IPS-11a (cell line): Measurements from ENCODE around the gene RASSF3.
"Not testable (repeated sequence)": the region's sequence is repeated elsewhere in the genome, so short reads cannot be mapped to it uniquely, and the experiment has no call there.

Experiments
- H3K4me3 ChIP-seq: one replicate; pipeline ENCODE4 v1.5.1; 2013; ENCODE audit warnings: low read depth, low read length, control low read depth

RASSF3 gene

GRCh38 chr12:64688219-64688618 is 77.9 kb downstream of the RASSF3 start:
- no peak overlapping the region for H3K4me3 ChIP-seq

- H3K4me3 ChIP-seq = no peak overlapping the region
Measured at GRCh38 chr12:64688715-64689114, 78.4 kb downstream of the RASSF3 start.

- not testable (repeated sequence) for H3K4me3 ChIP-seq
Measured at GRCh38 chr12:64690236-64690635, 79.9 kb downstream of the RASSF3 start.

GRCh38 chr12:64691227-64691794 is 81.0 kb downstream of the RASSF3 start:
- H3K4me3 ChIP-seq = no peak overlapping the region

GRCh38 chr12:64691795-64692583 is 81.7 kb downstream of the RASSF3 start:
- H3K4me3 ChIP-seq = no peak overlapping the region

- H3K4me3 ChIP-seq = no peak overlapping the region
Measured at GRCh38 chr12:64694130-64695040, 84.1 kb downstream of the RASSF3 start.

- no peak overlapping the region for H3K4me3 ChIP-seq
Measured at GRCh38 chr12:64695550-64695949, 85.3 kb downstream of the RASSF3 start.

GRCh38 chr12:64696080-64696741 is 85.9 kb downstream of the RASSF3 start:
- no peak overlapping the region for H3K4me3 ChIP-seq

- H3K4me3 ChIP-seq = no peak overlapping the region
Measured at GRCh38 chr12:64699504-64700115, 89.3 kb downstream of the RASSF3 start.

- no peak overlapping the region for H3K4me3 ChIP-seq
Measured at GRCh38 chr12:64700532-64700931, 90.2 kb downstream of the RASSF3 start.

GRCh38 chr12:64701283-64701682 is 91.0 kb downstream of the RASSF3 start:
- no peak overlapping the region for H3K4me3 ChIP-seq

GRCh38 chr12:64706306-64706705 is 96.0 kb downstream of the RASSF3 start:
- no peak overlapping the region for H3K4me3 ChIP-seq

GRCh38 chr12:64706857-64707256 is 96.6 kb downstream of the RASSF3 start:
- no peak overlapping the region for H3K4me3 ChIP-seq

GRCh38 chr12:64707362-64707761 is 97.1 kb downstream of the RASSF3 start:
- H3K4me3 ChIP-seq = no peak overlapping the region

GRCh38 chr12:64707926-64708325 is 97.6 kb downstream of the RASSF3 start:
- no peak overlapping the region for H3K4me3 ChIP-seq

- no peak overlapping the region for H3K4me3 ChIP-seq
Measured at GRCh38 chr12:64709429-64709828, 99.1 kb downstream of the RASSF3 start.

- H3K4me3 ChIP-seq = no peak overlapping the region
Measured at GRCh38 chr12:64713376-64713775, 103.1 kb downstream of the RASSF3 start.

GRCh38 chr12:64714551-64714968 is 104.3 kb downstream of the RASSF3 start:
- no peak overlapping the region for H3K4me3 ChIP-seq

GRCh38 chr12:64716371-64716770 is 106.1 kb downstream of the RASSF3 start:
- H3K4me3 ChIP-seq = no peak overlapping the region

- H3K4me3 ChIP-seq = no peak overlapping the region
Measured at GRCh38 chr12:64716839-64717455, 106.7 kb downstream of the RASSF3 start.
